DOHH2 (cell line): ENCODE data around the gene RPS6KA2.
"Not testable (repeated sequence)": the region's sequence is repeated elsewhere in the genome, so short reads cannot be mapped to it uniquely, and the experiment has no call there.

Experiments used
- H3F3A ChIP-seq: fragments of 200-600 bp; sonication (generic), shearing (Covaris generic); 2 replicates; pipeline ENCODE4 v1.6.0; 2016; ENCODE audit warnings: antibody characterized with exemption, mild to moderate bottlenecking; ENCODE audit not compliant: control insufficient read depth, insufficient read depth
- H3K27ac ChIP-seq: fragments of 200-600 bp; sonication (generic); 2 replicates; pipeline ENCODE4 v1.5.1; 2014; ENCODE audit warnings: low read depth, mild to moderate bottlenecking, low read length, moderate library complexity
- H3K27me3 ChIP-seq: fragments of 200-600 bp; sonication (generic); 2 replicates; pipeline ENCODE4 v1.6.1; 2014; ENCODE audit warnings: mild to moderate bottlenecking, low read length, mixed read lengths; ENCODE audit not compliant: control insufficient read depth
- H3K36me3 ChIP-seq: fragments of 200-600 bp; sonication (generic); 2 replicates; pipeline ENCODE4 v1.6.1; 2014; ENCODE audit warnings: mild to moderate bottlenecking, low read length, moderate library complexity, mixed read lengths; ENCODE audit not compliant: control insufficient read depth
- H3K4me1 ChIP-seq: fragments of 200-600 bp; sonication (generic); 2 replicates; pipeline ENCODE4 v1.6.1; 2014; ENCODE audit warnings: mild to moderate bottlenecking, low read length, mixed read lengths; ENCODE audit not compliant: control insufficient read depth
- H3K4me2 ChIP-seq: fragments of 200-600 bp; sonication (generic); 2 replicates; pipeline ENCODE4 v1.6.0; 2014; ENCODE audit warnings: mild to moderate bottlenecking, low read length, moderate library complexity
- H3K4me3 ChIP-seq: fragments of 200-600 bp; sonication (generic); 2 replicates; pipeline ENCODE4 v1.5.1; 2014; ENCODE audit warnings: mild to moderate bottlenecking, low read length, mixed read lengths
- H3K79me2 ChIP-seq: fragments of 200-600 bp; sonication (generic); 2 replicates; pipeline ENCODE4 v1.6.1; 2014; ENCODE audit warnings: mild to moderate bottlenecking, low read length, mixed read lengths; ENCODE audit not compliant: control insufficient read depth
- H3K9me2 ChIP-seq: fragments of 200-600 bp; sonication (generic); replicated peaks from 2 replicates; pipeline ENCODE4 v1.6.1; 2014; ENCODE audit warnings: mild to moderate bottlenecking, low read length, mixed read lengths; ENCODE audit not compliant: control insufficient read depth
- H3K9me3 ChIP-seq: fragments of 200-600 bp; sonication (generic); 2 replicates; pipeline ENCODE4 v1.6.1; 2014; ENCODE audit warnings: antibody characterized with exemption, low read length, mixed read lengths; ENCODE audit not compliant: control insufficient read depth, insufficient read depth
- H4K20me1 ChIP-seq: fragments of 200-600 bp; sonication (generic); 2 replicates; pipeline ENCODE4 v1.6.0; 2014; ENCODE audit warnings: low read depth, mild to moderate bottlenecking, antibody characterized with exemption, low read length, moderate library complexity; ENCODE audit not compliant: control insufficient read depth, insufficient read depth
- CTCF ChIP-seq: fragments of 200-600 bp; sonication (generic); IDR thresholded peaks from one replicate; pipeline ENCODE4 v1.5.1; 2014; ENCODE audit warnings: antibody characterized with exemption, mild to moderate bottlenecking, low read depth, low read length; ENCODE audit not compliant: poor library complexity, severe bottlenecking
- EZH2phosphoT487 ChIP-seq: fragments of 200-600 bp; sonication (generic); IDR thresholded peaks from 2 replicates; pipeline ENCODE4 v1.6.1; 2017; ENCODE audit warnings: borderline replicate concordance, mild to moderate bottlenecking, antibody characterized with exemption, low read length, moderate library complexity, mixed read lengths

The RPS6KA2 gene

GRCh38 chr6:166540631-166541331, 86.3 kb downstream of the RPS6KA2 start:
- Histone ChIP-seq H3K4me2 (0 out of 2 replicates have a peak overlapping the region, but pooled peaks have one; percentile 7), H3K9me3 (no peaks in the 10 kb centered on the region), H3F3A (no peaks in the 10 kb centered on the region), H3K27me3 (no peaks in the 10 kb centered on the region; the same call in 1 of the 2 replicates), H4K20me1 (no peaks in the 10 kb centered on the region), H3K4me1 (peaks cover 9% of the 10 kb centered on the region), H3K27ac (no peak overlapping the region), H3K9me2 (no peaks in the 10 kb centered on the region), H3K36me3 (no peaks in the 10 kb centered on the region), H3K79me2 (no peaks in the 10 kb centered on the region), H3K4me3 (no peak overlapping the region)
- TF ChIP-seq CTCF (no peak), EZH2phosphoT487 (no peak)

GRCh38 chr6:166539543-166539942, 87.5 kb downstream of the RPS6KA2 start:
- no peaks in the 10 kb centered on the region for H4K20me1 ChIP-seq
- no peak overlapping the region for H3K4me2 ChIP-seq
- no peaks in the 10 kb centered on the region for H3K9me2 ChIP-seq
- H3K36me3 ChIP-seq: no peaks in the 10 kb centered on the region
- no peaks in the 10 kb centered on the region for H3F3A ChIP-seq
- H3K4me1 ChIP-seq: peaks cover 14% of the 10 kb centered on the region
- TF ChIP-seq EZH2phosphoT487 (no peak), CTCF (no peak)
- no peak overlapping the region for H3K4me3 ChIP-seq
- no peak overlapping the region for H3K27ac ChIP-seq
- no peaks in the 10 kb centered on the region for H3K9me3 ChIP-seq
- no peaks in the 10 kb centered on the region; the same call in 1 of the 2 replicates for H3K27me3 ChIP-seq
- H3K79me2 ChIP-seq: no peaks in the 10 kb centered on the region

- H3K9me2 ChIP-seq, H3K27ac ChIP-seq, H3F3A ChIP-seq: not testable (repeated sequence)
These were observed 88.1 kb downstream of the RPS6KA2 start for GRCh38 chr6:166539011-166539385.

GRCh38 chr6:166538297-166539010, 88.6 kb downstream of the RPS6KA2 start:
- Histone ChIP-seq H4K20me1 (no peaks in the 10 kb centered on the region), H3K27me3 (no peaks in the 10 kb centered on the region; the same call in 1 of the 2 replicates), H3K4me1 (peaks cover 17% of the 10 kb centered on the region), H3K79me2 (no peaks in the 10 kb centered on the region), H3K9me3 (no peaks in the 10 kb centered on the region), H3K27ac (no peak overlapping the region), H3K4me3 (no peak overlapping the region), H3K36me3 (no peaks in the 10 kb centered on the region), H3K4me2 (no peak overlapping the region), H3F3A (no peaks in the 10 kb centered on the region), H3K9me2 (no peaks in the 10 kb centered on the region)
- TF ChIP-seq EZH2phosphoT487 (no peak), CTCF (no peak)

More at GRCh38 chr6:166539011-166539385, 88.1 kb downstream of the RPS6KA2 start:
- H3K4me3 ChIP-seq, H3K79me2 ChIP-seq, H4K20me1 ChIP-seq, H3K9me3 ChIP-seq, H3K4me2 ChIP-seq, H3K27me3 ChIP-seq, H3K36me3 ChIP-seq: not testable (repeated sequence)
- peaks cover 17% of the 10 kb centered on the region for H3K4me1 ChIP-seq
